Right lobe of liver (tissue), 6 donors: ENCODE data around the gene PVALB. TPM values are rescaled to one million over a fixed set of nuclear protein-coding genes. Genes with fewer than 3 reads are reported as not detected.
A peak's percentile ranks its signal among the peaks of the same experiment; 100 is the strongest.

Source experiments
- ATAC-seq, 4 donors: fragments of 200-7000 bp; cut with Tn5 transposase; one replicate each; pipeline ENCODE4 v1.9.1; 2020; ENCODE audit warnings: mild to moderate bottlenecking in 4 of 4, moderate library complexity in 4 of 4
- DNase-seq, 3 donors: peaks; one replicate each; pipeline ENCODE4 v3.0.0-alpha.2; 2020
- H3K27ac ChIP-seq, 3 donors: fragments of 200-600 bp; one replicate each; pipeline ENCODE4 v1.8.0; 2022
- H3K27me3 ChIP-seq, 2 donors: fragments of 200-600 bp; one replicate each; pipeline ENCODE4 v1.8.0; 2022
- H3K36me3 ChIP-seq, 4 donors: fragments of 200-600 bp; sonication (generic) in 1 of 4; one replicate each; pipeline versions ENCODE4 v1.5.1 to v1.8.0; 2017 to 2022; ENCODE audit warnings: control low read depth in 1 of 4
- H3K4me1 ChIP-seq, 4 donors: fragments of 200-600 bp; sonication (generic) in 1 of 4; one replicate each; pipeline versions ENCODE4 v1.5.1 to v1.8.0; 2017 to 2022; ENCODE audit warnings: control low read depth in 1 of 4
- H3K4me3 ChIP-seq, 3 donors: fragments of 200-600 bp; one replicate each; pipeline ENCODE4 v1.8.0; 2022
- H3K9me3 ChIP-seq, 4 donors: fragments of 200-600 bp; sonication (generic) in 1 of 4; one replicate each; pipeline versions ENCODE4 v1.5.1 to v1.8.0; 2017 to 2022; ENCODE audit warnings: control low read depth in 1 of 4
- CTCF ChIP-seq, 4 donors: fragments of 200-600 bp in 3 of 4; fragments of 450-650 bp in 1 of 4; IDR thresholded peaks; one replicate each; pipeline versions ENCODE4 v1.5.1 to v1.8.0; 2016 to 2022; ENCODE audit warnings: antibody characterized with exemption in 4 of 4, mild to moderate bottlenecking in 2 of 4
- POLR2A ChIP-seq: fragments of 450-650 bp; IDR thresholded peaks from one replicate; pipeline ENCODE4 v1.6.1; 2017; ENCODE audit warnings: antibody characterized with exemption, mild to moderate bottlenecking
- WGBS: methylation state at CpG from one replicate; pipeline ENCODE4 v1.1.6; 2018; ENCODE audit warnings: low coverage, low lambda C conversion rate; ENCODE audit not compliant: insufficient coverage; ENCODE audit errors: missing lambda C conversion rate; 5-methylcytosine and 5-hydroxymethylcytosine counted together
- intact Hi-C, 2 donors: fragments of 100-400 bp; cut with DNase I; formaldehyde crosslinking; loops; one replicate each; pipeline versions ENCODE4 v1.11.2 to v1.14.1; 2022
- total RNA-seq, 6 experiments: library from RNA; depleted of rRNA in 2 of 6; stranded (reverse); fragments of >200 nt in 2 of 6; fragmentation: NEBNext Ultra II Directional in 3 of 6; extraction: Animal tissue kit (Norgen Biotek cat#: 25700) in 3 of 6; gene quantifications; one replicate each; pipeline versions ENCODE4 v1.1.0 to v1.2.4, GENCODE V29; 2016 to 2023
- donor health status: DM: no; HTN: yes; CAD: no.
- donor health status: DM: no; HTN: no; CAD: no.
- donor health status: DM: no; HTN: no; CAD: no.
- donor health status: DM: no; HTN: yes; CAD: no.
- donor health status: DM: no; HTN: yes; CAD: no.

The PVALB gene
- total RNA-seq, 6 experiments from 2014 or later, result 0.59 to 1.7 (median 1.4) TPM; not detected in 2

DNA sequence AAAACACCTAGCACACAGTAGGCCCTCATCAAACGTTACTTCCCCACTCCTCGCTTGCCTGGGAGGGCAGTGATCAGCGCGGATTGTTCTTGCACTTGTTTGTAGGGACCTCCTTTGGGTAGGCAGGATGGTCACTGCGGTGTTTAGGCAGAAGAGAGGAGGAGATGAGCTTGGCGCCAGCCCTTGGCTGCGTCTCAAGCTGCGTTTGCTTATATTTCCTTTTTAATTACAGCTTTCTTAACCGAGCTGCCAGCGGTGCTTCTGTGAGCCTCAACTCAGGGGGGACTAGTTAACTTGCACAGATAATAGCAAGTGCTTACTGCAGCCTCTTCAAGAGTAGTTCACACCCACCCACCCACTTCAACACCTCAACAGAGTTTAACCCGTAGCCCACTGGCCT lies 56.0 kb downstream of the PVALB start:
- 64% methylated on average over 8 of the region's 11 CpGs for WGBS
- H3K9me3 ChIP-seq, result no peaks in the 10 kb centered on the region
- no peak overlapping the region for H3K27ac ChIP-seq
- no peak for DNase-seq
- no peak for ATAC-seq
- no peaks in the 10 kb centered on the region for H3K4me1 ChIP-seq
- no peak overlapping the region for H3K4me3 ChIP-seq
- H3K36me3 ChIP-seq, result no peaks in the 10 kb centered on the region
- H3K27me3 ChIP-seq, result no peaks in the 10 kb centered on the region
- TF ChIP-seq CTCF (IDR thresholded peaks at IDR 0.05), result no peak
- no peak for TF ChIP-seq POLR2A
- intact Hi-C loops, result no loop called here

GRCh38 chr22:36759481-36760159 lies 57.2 kb downstream of the PVALB start:
- ATAC-seq (no peak), DNase-seq (no peak)
- TF ChIP-seq POLR2A (no peak), CTCF (IDR thresholded peaks at IDR 0.05) (no peak)
- H3K27me3 ChIP-seq, result no peaks in the 10 kb centered on the region
- H3K27ac ChIP-seq, result no peak overlapping the region
- no peaks in the 10 kb centered on the region for H3K9me3 ChIP-seq
- 76% methylated on average over 16 of the region's 19 CpGs for whole genome bisulfite sequencing
- intact Hi-C loops, result no loop called here
- no peak overlapping the region for H3K4me3 ChIP-seq
- no peaks in the 10 kb centered on the region for H3K4me1 ChIP-seq
- H3K36me3 ChIP-seq, result no peaks in the 10 kb centered on the region

- intact Hi-C loops, result no loop called here
- ATAC-seq (no peak), DNase-seq (no peak)
- 72% methylated on average over 6 of the region's 15 CpGs for WGBS
- Histone ChIP-seq H3K27me3 (no peaks in the 10 kb centered on the region), H3K36me3 (no peaks in the 10 kb centered on the region), H3K9me3 (no peaks in the 10 kb centered on the region), H3K27ac (no peak overlapping the region), H3K4me3 (no peak overlapping the region), H3K4me1 (no peaks in the 10 kb centered on the region)
- no peak for TF ChIP-seq CTCF (IDR thresholded peaks at IDR 0.05)
- TF ChIP-seq POLR2A, result no peak
These were observed 58.0 kb downstream of the PVALB start for GRCh38 chr22:36758792-36759271.

- H3K27me3 ChIP-seq, result no peaks in the 10 kb centered on the region
- no peaks in the 10 kb centered on the region for H3K9me3 ChIP-seq
- no peaks in the 10 kb centered on the region for H3K36me3 ChIP-seq
- no peaks in the 10 kb centered on the region for H3K4me1 ChIP-seq
- TF ChIP-seq POLR2A, result no peak
- TF ChIP-seq CTCF (IDR thresholded peaks at IDR 0.05), result peak; percentile 54 to 93 (median 87)
- H3K4me3 ChIP-seq, result no peak overlapping the region
- intact Hi-C loops, result no loop called here
- H3K27ac ChIP-seq, result no peak overlapping the region
- DNase-seq (peak; percentile 80 to 85 (median 83)), ATAC-seq (peak; percentile 89 to 96 (median 92))
- 78% methylated on average over 3 of the region's 19 CpGs for whole genome bisulfite sequencing
These were observed 59.1 kb downstream of the PVALB start for GRCh38 chr22:36757668-36758211.
